ENCODE measurements around the gene CTDP1. TPM values are rescaled to one million over a fixed set of nuclear protein-coding genes. Genes with fewer than 3 reads are reported as not detected.

Gene CTDP1
- total RNA-seq, 1 experiment from 2014 or later: 33.7 TPM

- Histone ChIP-seq H4K91ac (ENCODE audit: insufficient read length, low read depth, low read length) (no peak overlapping the region), H2BK120ac (ENCODE audit: low read depth, low read length, poor library complexity, severe bottlenecking) (no peak overlapping the region), H3K4ac (ENCODE audit: low read depth, low read length) (no peak overlapping the region), H3K9ac (ENCODE audit: extremely low read depth, insufficient read length, low read length) (no peak overlapping the region), H3K27ac (ENCODE audit: insufficient read length, low read depth, low read length) (no peak overlapping the region), H4K5ac (ENCODE audit: insufficient read length, low read depth, low read length) (no peak overlapping the region), H3K14ac (ENCODE audit: insufficient read depth, low read length) (no peak overlapping the region), H3K4me1 (ENCODE audit: insufficient read depth, low read length) (peaks cover 5% of the 10 kb centered on the region; the same call in 1 of the 2 replicates), H3K18ac (ENCODE audit: insufficient read length, low read depth, low read length) (no peak overlapping the region), H4K20me1 (ENCODE audit: control insufficient read depth, insufficient read depth, insufficient read length) (no peaks in the 10 kb centered on the region), H3K27me3 (ENCODE audit: insufficient read depth, low read length) (no peaks in the 10 kb centered on the region), H2BK5ac (ENCODE audit: insufficient read length, low read length) (no peak overlapping the region), H3K9me3 (ENCODE audit: control insufficient read depth, low read depth, low read length) (no peaks in the 10 kb centered on the region), H3K79me1 (ENCODE audit: insufficient read depth, low read depth, low read length, poor library complexity, severe bottlenecking) (no peaks in the 10 kb centered on the region), H2AK5ac (ENCODE audit: insufficient read length, low read length) (no peak overlapping the region), H2BK12ac (ENCODE audit: insufficient read length, low read depth, low read length) (no peak overlapping the region), H2AFZ (ENCODE audit: low read length) (no peak overlapping the region), H3K79me2 (ENCODE audit: insufficient read depth, low read length) (no peaks in the 10 kb centered on the region), H3K23ac (ENCODE audit: insufficient read length, low read depth, low read length) (no peak overlapping the region), H3K4me2 (ENCODE audit: insufficient read depth, insufficient read length, low read length) (no peak overlapping the region), H3K56ac (ENCODE audit: insufficient read length, low read depth, low read length) (no peak overlapping the region), H2BK15ac (ENCODE audit: low read depth, low read length) (no peak overlapping the region), H3T11ph (ENCODE audit: low read length) (no peak overlapping the region), H2BK20ac (ENCODE audit: low read depth, low read length, poor library complexity, severe bottlenecking) (no peak overlapping the region), H4K8ac (replicated peaks; ENCODE audit: insufficient read length, low read depth, low read length) (no peak overlapping the region), H3K23me2 (ENCODE audit: insufficient read length, low read depth, low read length, poor library complexity, severe bottlenecking) (no peaks in the 10 kb centered on the region)
- H3K27me3 Mint-ChIP-seq (ENCODE audit: low read depth): peaks cover 22% of the 10 kb centered on the region
- H3K4me1 Mint-ChIP-seq: peaks cover 27 to 31% of the 10 kb centered on the region in 2 experiments
- no peak overlapping the region for H3K27ac Mint-ChIP-seq
- no peak overlapping the region for H3K4me3 Mint-ChIP-seq
- no CpG with 5 or more reads among the region's 12 CpGs for WGBS (ENCODE audit: extremely low coverage, insufficient read length, low lambda C conversion rate)
- peaks cover 3 to 6% of the 10 kb centered on the region in 2 experiments; a peak in 4 of 5 replicates for H3K9me3 Mint-ChIP-seq
- no peak for DNase-seq
- peaks cover 0 to 9% (median 0%) of the 10 kb centered on the region in 3 experiments; a peak in 1 of 7 replicates for H3K36me3 Mint-ChIP-seq (ENCODE audit: insufficient read depth in 1 of 3, low read depth in 3 of 3)
- TF ChIP-seq, protein P1, sequence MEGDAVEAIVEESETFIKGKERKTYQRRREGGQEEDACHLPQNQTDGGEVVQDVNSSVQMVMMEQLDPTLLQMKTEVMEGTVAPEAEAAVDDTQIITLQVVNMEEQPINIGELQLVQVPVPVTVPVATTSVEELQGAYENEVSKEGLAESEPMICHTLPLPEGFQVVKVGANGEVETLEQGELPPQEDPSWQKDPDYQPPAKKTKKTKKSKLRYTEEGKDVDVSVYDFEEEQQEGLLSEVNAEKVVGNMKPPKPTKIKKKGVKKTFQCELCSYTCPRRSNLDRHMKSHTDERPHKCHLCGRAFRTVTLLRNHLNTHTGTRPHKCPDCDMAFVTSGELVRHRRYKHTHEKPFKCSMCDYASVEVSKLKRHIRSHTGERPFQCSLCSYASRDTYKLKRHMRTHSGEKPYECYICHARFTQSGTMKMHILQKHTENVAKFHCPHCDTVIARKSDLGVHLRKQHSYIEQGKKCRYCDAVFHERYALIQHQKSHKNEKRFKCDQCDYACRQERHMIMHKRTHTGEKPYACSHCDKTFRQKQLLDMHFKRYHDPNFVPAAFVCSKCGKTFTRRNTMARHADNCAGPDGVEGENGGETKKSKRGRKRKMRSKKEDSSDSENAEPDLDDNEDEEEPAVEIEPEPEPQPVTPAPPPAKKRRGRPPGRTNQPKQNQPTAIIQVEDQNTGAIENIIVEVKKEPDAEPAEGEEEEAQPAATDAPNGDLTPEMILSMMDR (conservative IDR thresholded peaks at IDR 0.05): no peak
Measured at GRCh38 chr18:79658366-79658765, 21.2 kb upstream of the CTDP1 start.

Data from H9 (cell line).